Sigmoid colon (tissue), 7 donors: ENCODE measurements around the gene NACC1. TPM values are rescaled to one million over a fixed set of nuclear protein-coding genes. Genes with fewer than 3 reads are reported as not detected.

Experiments used
- DNase-seq: peaks from one replicate; pipeline ENCODE4 v3.0.0-alpha.2; 2019
- H3K27ac ChIP-seq, 4 donors: fragments of 200-600 bp; sonication (generic); one replicate each; pipeline ENCODE4 v1.5.1; 2016 to 2019; ENCODE audit warnings: mild to moderate bottlenecking in 1 of 4
- H3K27me3 ChIP-seq, 3 donors: fragments of 200-600 bp; sonication (generic); one replicate each; pipeline ENCODE4 v1.5.1; 2019; ENCODE audit warnings: mild to moderate bottlenecking in 1 of 3
- H3K36me3 ChIP-seq, 4 donors: fragments of 200-600 bp; sonication (generic); one replicate each; pipeline ENCODE4 v1.5.1; 2016 to 2019
- H3K4me1 ChIP-seq, 4 donors: fragments of 200-600 bp; sonication (generic); one replicate each; pipeline ENCODE4 v1.5.1; 2017 to 2019
- H3K4me3 ChIP-seq, 4 donors: fragments of 200-600 bp; sonication (generic); one replicate each; pipeline ENCODE4 v1.5.1; 2017 to 2019; ENCODE audit warnings: mild to moderate bottlenecking in 2 of 4, moderate library complexity in 1 of 4
- H3K9me3 ChIP-seq, 4 donors: fragments of 200-600 bp in 3 of 4; sonication (generic) in 3 of 4; one replicate each; pipeline versions ENCODE4 v1.5.1 to v1.6.1; 2013 to 2019
- EP300 ChIP-seq, 4 donors: sonication (generic); formaldehyde crosslinking; IDR thresholded peaks; one replicate each; pipeline ENCODE4 v1.6.1; 2017; ENCODE audit warnings: antibody characterized with exemption in 4 of 4
- POLR2A ChIP-seq, 2 donors: fragments of 450-650 bp; IDR thresholded peaks; one replicate each; pipeline ENCODE4 v1.6.1; 2016; ENCODE audit warnings: antibody characterized with exemption in 2 of 2, mild to moderate bottlenecking in 2 of 2, moderate library complexity in 2 of 2
- POLR2AphosphoS5 ChIP-seq, 4 donors: sonication (generic); formaldehyde crosslinking; IDR thresholded peaks; one replicate each; pipeline ENCODE4 v1.6.1; 2017; ENCODE audit warnings: antibody characterized with exemption in 4 of 4
- WGBS, 2 donors: extraction: QIAGEN DNeasy Blood & Tissue Kit; methylation state at CpG; one replicate each; pipeline ENCODE4 v1.1.7; 2013; 5-methylcytosine and 5-hydroxymethylcytosine counted together
- intact Hi-C: fragments of 100-400 bp; cut with DNase I; formaldehyde crosslinking; loops from one replicate; pipeline ENCODE4 v1.15.1; 2023
- polyA plus RNA-seq, 3 donors: library from polyadenylated mRNA; stranded (reverse); fragments of 200-250 nt; gene quantifications; one replicate each; pipeline ENCODE4 v1.2.3, GENCODE V29; 2013
- total RNA-seq, 4 donors: library from RNA; depleted of rRNA; stranded (reverse); fragments of >200 nt; gene quantifications; one replicate each; pipeline ENCODE4 v1.1.0, GENCODE V29; 2016
- TF ChIP-seq, protein P1 (sequence below), 4 experiments: fragments of 450-650 bp in 3 of 4; fragments of 200-600 bp in 1 of 4; IDR thresholded peaks; one replicate each; pipeline ENCODE4 v1.5.1; 2016 to 2019; ENCODE audit warnings: antibody characterized with exemption in 4 of 4, mild to moderate bottlenecking in 3 of 4, moderate library complexity in 2 of 4
- donor health status: healthy with polysubstance abuse.
- donor health status: Bipolar disorder and iron deficiency.
- donor health status: healthy.

NACC1 gene
- total and polyA plus RNA-seq, 7 donors, result 8.1 to 67.2 (median 18.8) TPM

DNA sequence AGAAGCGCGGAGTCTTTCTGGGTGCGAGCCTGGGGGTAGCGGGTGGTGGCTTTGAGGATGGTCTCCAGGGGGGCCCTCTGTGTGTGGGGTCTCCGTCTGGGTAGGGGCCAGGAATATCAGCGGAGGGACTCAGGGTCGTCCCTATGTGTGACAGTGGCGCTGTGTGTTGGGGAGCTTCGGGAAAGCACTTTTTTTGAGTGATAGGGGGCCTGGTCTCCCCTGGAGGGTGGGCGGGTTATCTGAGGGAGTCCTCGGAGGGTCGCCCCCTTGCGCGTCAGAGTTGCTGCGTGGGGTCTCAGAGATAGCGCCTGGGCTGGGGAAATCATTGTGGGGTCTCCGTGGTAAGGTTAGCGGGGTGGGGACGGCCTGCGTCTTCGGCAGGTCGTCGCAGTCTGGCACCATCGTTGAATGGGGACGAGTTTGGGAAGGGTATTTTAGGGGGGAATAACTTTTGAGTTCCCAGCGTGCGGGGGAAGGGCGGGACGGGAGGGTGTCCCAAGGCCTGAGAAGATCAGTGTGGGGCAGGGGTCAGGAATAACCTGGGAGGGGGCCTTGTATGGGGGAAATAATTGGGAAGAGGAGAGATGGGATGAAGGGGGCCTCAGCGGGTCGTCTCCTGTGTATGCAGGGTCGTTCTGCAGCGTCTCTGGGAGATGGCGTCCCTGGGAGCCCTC, 33.0 kb downstream of the NACC1 start:
- Histone ChIP-seq H3K36me3 (peaks cover 0 to 5% (median 0%) of the 10 kb centered on the region in 4 donors), H3K27ac (peak overlapping the region; percentile 92 to 100 (median 100)), H3K9me3 (no peaks in the 10 kb centered on the region), H3K4me3 (peak overlapping the region; percentile 64 to 96 (median 92)), H3K4me1 (peaks cover 6 to 38% (median 29%) of the 10 kb centered on the region in 4 donors), H3K27me3 (no peaks in the 10 kb centered on the region)
- intact Hi-C loops, result loop anchor here (5.0 to 10.0 kb wide), 4 partner anchors 34 to 359 kb away; partner anchors contain the start of genes JUNB, LYL1, NACC1 and NFIX
- WGBS, 2 donors, result 0 to 1% methylated on average over 34 of the region's 34 CpGs
- no peak for TF ChIP-seq POLR2AphosphoS5 (IDR thresholded peaks at IDR 0.05)
- TF ChIP-seq, protein P1, sequence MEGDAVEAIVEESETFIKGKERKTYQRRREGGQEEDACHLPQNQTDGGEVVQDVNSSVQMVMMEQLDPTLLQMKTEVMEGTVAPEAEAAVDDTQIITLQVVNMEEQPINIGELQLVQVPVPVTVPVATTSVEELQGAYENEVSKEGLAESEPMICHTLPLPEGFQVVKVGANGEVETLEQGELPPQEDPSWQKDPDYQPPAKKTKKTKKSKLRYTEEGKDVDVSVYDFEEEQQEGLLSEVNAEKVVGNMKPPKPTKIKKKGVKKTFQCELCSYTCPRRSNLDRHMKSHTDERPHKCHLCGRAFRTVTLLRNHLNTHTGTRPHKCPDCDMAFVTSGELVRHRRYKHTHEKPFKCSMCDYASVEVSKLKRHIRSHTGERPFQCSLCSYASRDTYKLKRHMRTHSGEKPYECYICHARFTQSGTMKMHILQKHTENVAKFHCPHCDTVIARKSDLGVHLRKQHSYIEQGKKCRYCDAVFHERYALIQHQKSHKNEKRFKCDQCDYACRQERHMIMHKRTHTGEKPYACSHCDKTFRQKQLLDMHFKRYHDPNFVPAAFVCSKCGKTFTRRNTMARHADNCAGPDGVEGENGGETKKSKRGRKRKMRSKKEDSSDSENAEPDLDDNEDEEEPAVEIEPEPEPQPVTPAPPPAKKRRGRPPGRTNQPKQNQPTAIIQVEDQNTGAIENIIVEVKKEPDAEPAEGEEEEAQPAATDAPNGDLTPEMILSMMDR (IDR thresholded peaks at IDR 0.05), result no peak
- TF ChIP-seq POLR2A (IDR thresholded peaks at IDR 0.05), result no peak
- no peak for TF ChIP-seq EP300 (IDR thresholded peaks at IDR 0.05)
- no peak for DNase-seq

- H3K9me3 ChIP-seq, result no peaks in the 10 kb centered on the region
- intact Hi-C loops, result loop anchor here (5.0 to 10.0 kb wide), 4 partner anchors 34 to 359 kb away; partner anchors contain the start of genes JUNB, LYL1, NACC1 and NFIX
- H3K27ac ChIP-seq, result peak overlapping the region; percentile 92 to 100 (median 100)
- TF ChIP-seq POLR2AphosphoS5 (IDR thresholded peaks at IDR 0.05) (peak; percentile 99 to 100 (median 100)), POLR2A (IDR thresholded peaks at IDR 0.05) (peak; percentile 98 to 99), EP300 (IDR thresholded peaks at IDR 0.05) (peak in 3 of 4 donors; percentile 15 to 66 (median 65))
- TF ChIP-seq, protein P1 (IDR thresholded peaks at IDR 0.05), result peak in 1 of 4 experiments; percentile 15
- no peaks in the 10 kb centered on the region for H3K36me3 ChIP-seq
- peak; percentile 99 for DNase-seq
- no peaks in the 10 kb centered on the region for H3K27me3 ChIP-seq
- H3K4me1 ChIP-seq, result peaks cover 6 to 39% (median 33%) of the 10 kb centered on the region in 4 donors
- peak overlapping the region; percentile 64 to 96 (median 92) for H3K4me3 ChIP-seq
- WGBS, 2 donors, result 0 to 1% methylated on average over 71 of the region's 71 CpGs
Observed at GRCh38 chr19:13151605-13152355, 33.7 kb downstream of the NACC1 start.

DNA sequence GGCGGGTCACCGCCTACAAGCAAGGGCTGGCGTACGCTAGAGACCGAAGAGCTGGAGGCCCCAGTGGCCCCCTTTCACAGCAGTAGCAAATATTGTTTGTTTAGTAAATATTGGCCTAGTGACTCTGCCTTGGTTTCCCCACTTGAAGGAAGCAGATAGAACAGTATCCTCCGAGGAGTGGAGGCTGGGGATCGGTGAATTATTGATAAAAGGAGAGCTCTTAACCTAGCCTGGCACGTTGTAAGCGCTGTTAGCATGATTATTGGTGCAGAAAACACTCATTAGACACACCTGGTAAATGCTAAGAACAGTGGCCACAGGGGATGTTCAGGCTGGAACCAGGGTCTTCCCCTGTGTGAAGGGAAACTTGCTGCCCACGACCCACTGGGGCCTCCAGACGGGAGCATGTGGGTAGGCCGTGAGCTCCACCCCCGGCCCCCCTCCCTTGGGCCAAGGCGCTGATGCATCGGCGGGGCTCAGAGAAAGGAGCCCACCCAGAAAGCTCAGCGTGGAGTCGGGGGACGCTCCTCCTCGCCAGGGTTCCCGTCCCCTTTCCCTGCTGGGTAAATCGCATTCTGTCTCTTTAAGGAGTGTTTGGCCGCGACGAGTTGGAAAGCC, 34.4 kb downstream of the NACC1 start:
- Histone ChIP-seq H3K4me1 (peaks cover 6 to 39% (median 33%) of the 10 kb centered on the region in 4 donors), H3K27ac (peak overlapping the region; percentile 92 to 100 (median 100)), H3K4me3 (peak overlapping the region; percentile 64 to 96 (median 84)), H3K9me3 (no peaks in the 10 kb centered on the region), H3K36me3 (no peaks in the 10 kb centered on the region), H3K27me3 (no peaks in the 10 kb centered on the region)
- TF ChIP-seq, protein P1 (IDR thresholded peaks at IDR 0.05), result no peak
- TF ChIP-seq POLR2A (IDR thresholded peaks at IDR 0.05) (no peak), POLR2AphosphoS5 (IDR thresholded peaks at IDR 0.05) (no peak), EP300 (IDR thresholded peaks at IDR 0.05) (no peak)
- 0 to 1% methylated on average over 25 of the region's 25 CpGs for WGBS, 2 donors
- intact Hi-C loops, result loop anchor here (5.0 to 10.0 kb wide), 4 partner anchors 35 to 360 kb away; partner anchors contain the start of genes JUNB, LYL1, NACC1 and NFIX
- DNase-seq, result no peak

DNA sequence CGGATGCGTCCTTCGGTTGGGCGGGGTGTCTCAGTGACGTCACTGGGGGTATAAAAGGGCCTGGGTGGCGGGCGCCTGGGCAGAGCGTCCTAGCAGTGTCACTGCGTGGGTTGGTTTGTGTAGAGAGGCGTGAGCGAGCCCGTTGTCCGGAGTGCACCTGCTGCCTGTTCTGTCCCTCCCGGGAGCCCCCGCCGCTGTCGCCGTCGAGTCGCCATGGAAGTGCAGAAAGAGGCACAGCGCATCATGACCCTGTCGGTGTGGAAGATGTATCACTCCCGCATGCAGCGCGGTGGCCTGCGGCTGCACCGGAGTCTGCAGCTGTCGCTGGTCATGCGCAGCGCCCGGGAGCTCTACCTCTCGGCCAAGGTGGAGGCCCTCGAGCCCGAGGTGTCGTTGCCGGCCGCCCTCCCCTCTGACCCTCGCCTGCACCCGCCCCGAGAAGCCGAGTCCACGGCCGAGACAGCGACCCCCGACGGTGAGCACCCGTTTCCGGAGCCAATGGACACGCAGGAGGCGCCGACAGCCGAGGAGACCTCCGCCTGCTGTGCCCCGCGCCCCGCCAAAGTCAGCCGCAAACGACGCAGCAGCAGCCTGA, 35.0 kb downstream of the NACC1 start:
- peak; percentile 98 for DNase-seq
- TF ChIP-seq, protein P1 (IDR thresholded peaks at IDR 0.05), result peak in 1 of 4 experiments; percentile 15
- peak in 1 of 4 donors; percentile 73 for TF ChIP-seq EP300 (IDR thresholded peaks at IDR 0.05)
- TF ChIP-seq POLR2AphosphoS5 (IDR thresholded peaks at IDR 0.05), result peak; percentile 99 to 100 (median 100)
- peak; percentile 100 for TF ChIP-seq POLR2A (IDR thresholded peaks at IDR 0.05)
- intact Hi-C loops, result loop anchor here (5.0 to 10.0 kb wide), 4 partner anchors 36 to 361 kb away; partner anchors contain the start of genes JUNB, LYL1, NACC1 and NFIX
- H3K27ac ChIP-seq, result peak overlapping the region; percentile 92 to 100 (median 100)
- H3K27me3 ChIP-seq, result no peaks in the 10 kb centered on the region
- H3K4me3 ChIP-seq, result peak overlapping the region; percentile 64 to 96 (median 84)
- H3K9me3 ChIP-seq, result no peaks in the 10 kb centered on the region
- peaks cover 6 to 39% (median 33%) of the 10 kb centered on the region in 4 donors for H3K4me1 ChIP-seq
- no peaks in the 10 kb centered on the region for H3K36me3 ChIP-seq
- 0% methylated on average over 59 of the region's 59 CpGs for WGBS, 2 donors
